H9 (cell line): ENCODE measurements around the gene HMGN4. TPM values are rescaled to one million over a fixed set of nuclear protein-coding genes. Genes with fewer than 3 reads are reported as not detected.
A peak's percentile ranks its signal among the peaks of the same experiment; 100 is the strongest.

Experiments used
- DNase-seq: peaks from one replicate; pipeline ENCODE4 v3.0.0-alpha.2; 2017
- H2AFZ ChIP-seq: one replicate; pipeline ENCODE4 v1.6.1; 2013; ENCODE audit warnings: mild to moderate bottlenecking, low read length, control low read depth, moderate library complexity
- H2AK5ac ChIP-seq: 2 replicates; pipeline ENCODE4 v1.6.1; 2013; ENCODE audit warnings: low read length, control low read depth, mixed read lengths; ENCODE audit not compliant: insufficient read length
- H2BK120ac ChIP-seq: one replicate; pipeline ENCODE4 v1.6.1; 2013; ENCODE audit warnings: low read depth, mild to moderate bottlenecking, low read length, control low read depth, inconsistent platforms; ENCODE audit not compliant: poor library complexity, severe bottlenecking
- H2BK12ac ChIP-seq: 2 replicates; pipeline ENCODE4 v1.6.1; 2013; ENCODE audit warnings: low read length, control low read depth, mixed read lengths, low read depth; ENCODE audit not compliant: insufficient read length
- H2BK15ac ChIP-seq: 2 replicates; pipeline ENCODE4 v1.6.1; 2013; ENCODE audit warnings: low read depth, low read length, control low read depth
- H2BK20ac ChIP-seq: one replicate; pipeline ENCODE4 v1.6.1; 2013; ENCODE audit warnings: low read depth, mild to moderate bottlenecking, low read length, control low read depth, inconsistent platforms; ENCODE audit not compliant: poor library complexity, severe bottlenecking
- H2BK5ac ChIP-seq: 2 replicates; pipeline ENCODE4 v1.6.1; 2013; ENCODE audit warnings: low read length, control low read depth, mixed read lengths; ENCODE audit not compliant: insufficient read length
- H3K14ac ChIP-seq: 2 replicates; pipeline ENCODE4 v1.6.1; 2013; ENCODE audit warnings: low read length, control low read depth; ENCODE audit not compliant: insufficient read depth
- H3K18ac ChIP-seq: 2 replicates; pipeline ENCODE4 v1.6.1; 2013; ENCODE audit warnings: low read depth, mild to moderate bottlenecking, mixed read lengths, low read length, control low read depth; ENCODE audit not compliant: insufficient read length
- H3K23ac ChIP-seq: 2 replicates; pipeline ENCODE4 v1.6.1; 2013; ENCODE audit warnings: low read length, control low read depth, mixed read lengths, low read depth; ENCODE audit not compliant: insufficient read length
- H3K23me2 ChIP-seq: 2 replicates; pipeline ENCODE4 v1.6.1; 2013; ENCODE audit warnings: low read depth, mild to moderate bottlenecking, mixed read lengths, low read length, control low read depth; ENCODE audit not compliant: insufficient read length, poor library complexity, severe bottlenecking
- H3K27ac ChIP-seq: 2 replicates; pipeline ENCODE4 v1.5.1; 2013; ENCODE audit warnings: low read length, control low read depth, mixed read lengths, low read depth; ENCODE audit not compliant: insufficient read length
- H3K27me3 ChIP-seq: 2 replicates; pipeline ENCODE4 v1.6.1; 2013; ENCODE audit warnings: low read length, control low read depth, inconsistent platforms; ENCODE audit not compliant: insufficient read depth
- H3K4ac ChIP-seq: 2 replicates; pipeline ENCODE4 v1.6.1; 2013; ENCODE audit warnings: low read depth, mild to moderate bottlenecking, control low read depth, inconsistent platforms, low read length, moderate library complexity
- H3K4me1 ChIP-seq: 2 replicates; pipeline ENCODE4 v1.6.1; 2013; ENCODE audit warnings: low read length, control low read depth, inconsistent platforms; ENCODE audit not compliant: insufficient read depth
- H3K4me2 ChIP-seq: 2 replicates; pipeline ENCODE4 v1.6.1; 2013; ENCODE audit warnings: low read length, control low read depth, mixed read lengths; ENCODE audit not compliant: insufficient read length, insufficient read depth
- H3K56ac ChIP-seq: 2 replicates; pipeline ENCODE4 v1.6.1; 2013; ENCODE audit warnings: low read depth, mild to moderate bottlenecking, mixed read lengths, low read length, control low read depth; ENCODE audit not compliant: insufficient read length
- H3K79me1 ChIP-seq: 2 replicates; pipeline ENCODE4 v1.6.1; 2013; ENCODE audit warnings: low read depth, mild to moderate bottlenecking, moderate library complexity, low read length, control low read depth, inconsistent platforms; ENCODE audit not compliant: insufficient read depth, poor library complexity, severe bottlenecking
- H3K79me2 ChIP-seq: 2 replicates; pipeline ENCODE4 v1.6.1; 2013; ENCODE audit warnings: low read length, control low read depth, inconsistent platforms; ENCODE audit not compliant: insufficient read depth
- H3K9ac ChIP-seq: 2 replicates; pipeline ENCODE4 v1.6.1; 2013; ENCODE audit warnings: low read length, control low read depth, mixed read lengths; ENCODE audit not compliant: insufficient read length; ENCODE audit errors: extremely low read depth
- H3K9me3 ChIP-seq: one replicate; pipeline ENCODE4 v1.6.1; 2013; ENCODE audit warnings: low read depth, low read length, inconsistent platforms; ENCODE audit not compliant: control insufficient read depth
- H3T11ph ChIP-seq: one replicate; pipeline ENCODE4 v1.6.1; 2013; ENCODE audit warnings: mild to moderate bottlenecking, low read length, control low read depth, inconsistent platforms
- H4K20me1 ChIP-seq: one replicate; pipeline ENCODE4 v1.6.1; 2013; ENCODE audit not compliant: control insufficient read depth, insufficient read length, insufficient read depth
- H4K5ac ChIP-seq: 2 replicates; pipeline ENCODE4 v1.6.1; 2013; ENCODE audit warnings: low read depth, mild to moderate bottlenecking, mixed read lengths, low read length, control low read depth; ENCODE audit not compliant: insufficient read length
- H4K8ac ChIP-seq: replicated peaks from 2 replicates; pipeline ENCODE4 v1.6.1; 2013; ENCODE audit warnings: low read length, control low read depth, mixed read lengths, low read depth; ENCODE audit not compliant: insufficient read length
- H4K91ac ChIP-seq: 2 replicates; pipeline ENCODE4 v1.6.1; 2013; ENCODE audit warnings: low read depth, mild to moderate bottlenecking, moderate library complexity, mixed read lengths, low read length, control low read depth; ENCODE audit not compliant: insufficient read length
- H3K27ac Mint-ChIP-seq, 3 experiments: 2 replicates in 2 of 3; 3 replicates in 1 of 3; pipeline ENCODE4 v1.8.0; 2020 to 2021; ENCODE audit warnings: mixed read lengths in 3 of 3, mild to moderate bottlenecking in 1 of 3, moderate library complexity in 1 of 3
- H3K27me3 Mint-ChIP-seq: 2 replicates; pipeline ENCODE4 v1.8.0; 2021; ENCODE audit warnings: low read depth, mild to moderate bottlenecking, moderate library complexity, mixed read lengths
- H3K36me3 Mint-ChIP-seq, 3 experiments: 2 replicates in 2 of 3; 3 replicates in 1 of 3; pipeline ENCODE4 v1.8.0; 2020 to 2021; ENCODE audit warnings: low read depth in 3 of 3, mixed read lengths in 3 of 3; ENCODE audit not compliant: insufficient read depth in 1 of 3
- H3K4me1 Mint-ChIP-seq, 2 experiments: 2 replicates each; pipeline ENCODE4 v1.8.0; 2020; ENCODE audit warnings: mixed read lengths in 2 of 2
- H3K4me3 Mint-ChIP-seq, 2 experiments: 2 replicates in 1 of 2; 3 replicates in 1 of 2; pipeline ENCODE4 v1.8.0; 2020 to 2021; ENCODE audit warnings: mild to moderate bottlenecking in 2 of 2, mixed read lengths in 2 of 2, moderate library complexity in 1 of 2
- H3K9me3 Mint-ChIP-seq, 2 experiments: 2 replicates in 1 of 2; 3 replicates in 1 of 2; pipeline ENCODE4 v1.8.0; 2020; ENCODE audit warnings: mild to moderate bottlenecking in 2 of 2, mixed read lengths in 2 of 2, moderate library complexity in 1 of 2
- CTCF ChIP-seq: fragments of 200-600 bp; sonication (generic); conservative IDR thresholded peaks from 3 replicates; pipeline ENCODE4 v1.8.0; 2021; ENCODE audit warnings: antibody characterized with exemption, mild to moderate bottlenecking
- WGBS: extraction: QIAGEN DNeasy Blood & Tissue Kit; methylation state at CpG from one replicate; pipeline ENCODE4 v1.1.7; 2013; ENCODE audit warnings: missing lambda C conversion rate, low lambda C conversion rate, mixed read lengths; ENCODE audit not compliant: insufficient read length; ENCODE audit errors: extremely low coverage; 5-methylcytosine and 5-hydroxymethylcytosine counted together
- long read RNA-seq: library from polyadenylated mRNA; unstranded; transcript quantifications from one replicate; pipeline ENCODE4 v2.0.0, GENCODE V29; 2020
- total RNA-seq: library from RNA; stranded (reverse); gene quantifications from 2 replicates; pipeline ENCODE4 v1.2.1, GENCODE V29; 2021

Gene HMGN4
- total RNA-seq: 50.4 and 54.7 TPM in 2 replicates
- long read RNA-seq, transcript HMGN4-201 (2 exons, 1,225 nt): major isoform, 317 of 380 reads
- long read RNA-seq, partial matches to known transcripts: 4 of 380 reads
- long read RNA-seq, other reads (novel, unspliced or antisense): 59 of 380 reads

- no CpG with 5 or more reads among the region's 49 CpGs for WGBS
- Histone ChIP-seq H4K91ac (no peak within 1 kb of the TSS), H2BK15ac (no peak within 1 kb of the TSS), H3K4me2 (peak within 1 kb of the TSS; percentile 85), H2AK5ac (no peak within 1 kb of the TSS), H3K79me2 (no peaks in the 10 kb centered on the region; the same call in 1 of the 2 replicates), H3K56ac (no peak within 1 kb of the TSS), H4K5ac (no peak within 1 kb of the TSS), H2AFZ (no peak within 1 kb of the TSS), H3K27me3 (no peaks in the 10 kb centered on the region), H4K20me1 (no peaks in the 10 kb centered on the region), H2BK5ac (no peak within 1 kb of the TSS), H3K9me3 (no peaks in the 10 kb centered on the region), H3K4me1 (no peaks in the 10 kb centered on the region; the same call in 1 of the 2 replicates), H3T11ph (no peak within 1 kb of the TSS), H3K4ac (no peak within 1 kb of the TSS), H3K27ac (peak within 1 kb of the TSS; percentile 63), H3K79me1 (no peaks in the 10 kb centered on the region), H3K18ac (peak within 1 kb of the TSS; percentile 77), H2BK12ac (no peak within 1 kb of the TSS), H3K9ac (peak within 1 kb of the TSS; percentile 72), H4K8ac (no peak within 1 kb of the TSS), H3K14ac (peak within 1 kb of the TSS; percentile 48; the same call in 1 of the 2 replicates), H2BK120ac (no peak within 1 kb of the TSS), H3K23me2 (peaks cover 6% of the 10 kb centered on the region), H3K23ac (no peak within 1 kb of the TSS), H2BK20ac (no peak within 1 kb of the TSS)
- Mint-ChIP-seq H3K4me3 (peak within 1 kb of the TSS; percentile 94 to 96), H3K27me3 (peaks cover 10% of the 10 kb centered on the region), H3K4me1 (peaks cover 30 to 36% of the 10 kb centered on the region in 2 experiments), H3K27ac (peak within 1 kb of the TSS; percentile 91 to 99 (median 98); a peak in 6 of 7 replicates), H3K36me3 (peaks cover 6 to 21% (median 17%) of the 10 kb centered on the region in 3 experiments), H3K9me3 (peaks cover 2 to 5% of the 10 kb centered on the region in 2 experiments; a peak in 2 of 5 replicates)
- TF ChIP-seq CTCF: no peak
- DNase-seq: peak; percentile 88
Observed at GRCh38 chr6:26537846-26538571, at the start of gene HMGN4. Gene HMGN4, plus strand, starts transcription at chr6:26538366. Its CDS starts 6,841 bp downstream, at chr6:26545207.
